ENCODE data around the gene KYAT1.

GRCh38 chr9:128916204-128916603, 34.5 kb upstream of the KYAT1 start:
- TF ChIP-seq POLR2A (IDR thresholded peaks at IDR 0.05; ENCODE audit: low read length) (no peak), CTCF (IDR thresholded peaks at IDR 0.05) (no peak), PHF8 (IDR thresholded peaks at IDR 0.05; ENCODE audit: borderline replicate concordance, low read depth) (no peak), HEYL (CRISPR knock-in tag; IDR thresholded peaks at IDR 0.05) (no peak), MAX (IDR thresholded peaks at IDR 0.05) (no peak), NPAS2 (CRISPR knock-in tag; IDR thresholded peaks at IDR 0.05; ENCODE audit: borderline replicate concordance) (no peak), JUNB (IDR thresholded peaks at IDR 0.05) (no peak), RNF2 (IDR thresholded peaks at IDR 0.05; ENCODE audit: borderline replicate concordance, low read depth) (no peak), CBX8 (IDR thresholded peaks at IDR 0.05) (no peak), POLR2AphosphoS2 (conservative IDR thresholded peaks at IDR 0.05; ENCODE audit: low read length) (no peak)
